Measurements from ENCODE around the gene EPS8L2. TPM values are rescaled to one million over a fixed set of nuclear protein-coding genes. Genes with fewer than 3 reads are reported as not detected.

The EPS8L2 gene
- total and polyA plus RNA-seq, 2 of the 13 experiments (the other 11 are each of a cell fraction or from before 2014, with no cell fraction given): 89.3 to 416 TPM

DNA sequence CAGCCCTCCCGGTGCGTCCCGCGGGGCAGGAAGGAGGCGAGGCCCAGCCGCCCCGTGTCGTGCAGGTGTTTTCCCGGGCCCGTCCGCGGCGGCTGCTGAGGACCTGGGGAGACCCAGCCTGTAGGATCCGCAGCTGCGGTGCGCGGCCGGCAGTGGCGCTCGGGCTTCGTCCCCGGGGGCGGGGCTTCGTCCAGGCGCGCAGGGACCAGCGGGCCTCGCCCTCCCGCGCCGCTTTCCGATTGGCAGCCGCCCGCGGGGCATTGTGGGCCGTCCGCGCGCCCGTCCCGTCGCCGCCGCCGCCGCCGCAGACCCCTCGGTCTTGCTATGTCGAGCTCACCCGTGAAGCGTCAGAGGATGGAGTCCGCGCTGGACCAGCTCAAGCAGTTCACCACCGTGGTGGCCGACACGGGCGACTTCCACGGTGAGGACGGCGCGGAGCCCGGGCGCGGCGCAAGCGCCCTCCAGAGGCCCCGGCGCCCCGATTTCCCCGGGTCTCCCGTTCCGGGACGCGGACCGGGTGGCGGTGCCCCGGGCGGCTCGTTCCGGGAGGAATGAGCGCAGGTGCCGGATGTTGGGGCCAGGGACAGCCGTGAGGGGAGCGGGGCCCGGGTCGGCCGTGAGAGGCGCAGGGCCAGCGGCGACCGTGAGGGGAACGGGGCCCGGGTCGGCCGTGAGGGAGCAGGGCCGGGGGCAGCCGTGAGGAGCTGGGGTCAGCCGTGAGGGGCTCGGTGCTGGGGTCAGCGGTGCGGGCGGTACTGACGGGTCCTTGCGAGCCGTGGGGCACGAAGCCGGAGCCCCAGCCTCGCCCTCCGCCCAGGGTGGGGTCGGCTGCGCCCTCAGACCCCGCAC, 41.4 kb downstream of the EPS8L2 start, which contains the start of gene TALDO1 (continued):
- TF ChIP-seq RNF219 (CRISPR knock-in tag; IDR thresholded peaks at IDR 0.05) (no peak), ZNF629 (CRISPR knock-in tag; conservative IDR thresholded peaks at IDR 0.05) (no peak), MEIS2 (CRISPR knock-in tag; IDR thresholded peaks at IDR 0.05) (0 out of 2 replicates have a peak, but pooled peaks have one; percentile 53), SP1 (IDR thresholded peaks at IDR 0.05) (no peak), SP1 (CRISPR knock-in tag; IDR thresholded peaks at IDR 0.05) (peak; percentile 59; the same call in 1 of the 2 replicates), NR1H2 (CRISPR knock-in tag; IDR thresholded peaks at IDR 0.05; ENCODE audit: borderline replicate concordance, low read depth) (no peak), ZNF674 (CRISPR knock-in tag; IDR thresholded peaks at IDR 0.05; ENCODE audit: low read depth) (no peak), ZNF546 (CRISPR knock-in tag; conservative IDR thresholded peaks at IDR 0.05) (0 out of 2 replicates have a peak, but pooled peaks have one; percentile 26), ZIK1 (CRISPR knock-in tag; IDR thresholded peaks at IDR 0.05; ENCODE audit: borderline replicate concordance, low read depth) (no peak), ZSCAN9 (CRISPR knock-in tag; IDR thresholded peaks at IDR 0.05; ENCODE audit: borderline replicate concordance) (no peak), SP5 (CRISPR knock-in tag; IDR thresholded peaks at IDR 0.05; ENCODE audit: borderline replicate concordance, low read depth) (no peak), ZNF510 (CRISPR knock-in tag; IDR thresholded peaks at IDR 0.05; ENCODE audit: low read depth) (0 out of 2 replicates have a peak, but pooled peaks have one; percentile 61), NR2C2 (CRISPR knock-in tag; IDR thresholded peaks at IDR 0.05; ENCODE audit: borderline replicate concordance) (peak; percentile 49; the same call in 1 of the 2 replicates), ZNF264 (CRISPR knock-in tag; IDR thresholded peaks at IDR 0.05) (no peak), ZNF768 (CRISPR knock-in tag; IDR thresholded peaks at IDR 0.05) (0 out of 2 replicates have a peak, but pooled peaks have one; percentile 13), FOXO1 (CRISPR knock-in tag; IDR thresholded peaks at IDR 0.05) (no peak), ZNF333 (CRISPR knock-in tag; IDR thresholded peaks at IDR 0.05; ENCODE audit: borderline replicate concordance) (0 out of 2 replicates have a peak, but pooled peaks have one; percentile 63)
- TF ChIP-seq, protein P1, sequence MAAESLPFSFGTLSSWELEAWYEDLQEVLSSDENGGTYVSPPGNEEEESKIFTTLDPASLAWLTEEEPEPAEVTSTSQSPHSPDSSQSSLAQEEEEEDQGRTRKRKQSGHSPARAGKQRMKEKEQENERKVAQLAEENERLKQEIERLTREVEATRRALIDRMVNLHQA (CRISPR knock-in tag; IDR thresholded peaks at IDR 0.05): no peak
- TF ChIP-seq, protein P2, sequence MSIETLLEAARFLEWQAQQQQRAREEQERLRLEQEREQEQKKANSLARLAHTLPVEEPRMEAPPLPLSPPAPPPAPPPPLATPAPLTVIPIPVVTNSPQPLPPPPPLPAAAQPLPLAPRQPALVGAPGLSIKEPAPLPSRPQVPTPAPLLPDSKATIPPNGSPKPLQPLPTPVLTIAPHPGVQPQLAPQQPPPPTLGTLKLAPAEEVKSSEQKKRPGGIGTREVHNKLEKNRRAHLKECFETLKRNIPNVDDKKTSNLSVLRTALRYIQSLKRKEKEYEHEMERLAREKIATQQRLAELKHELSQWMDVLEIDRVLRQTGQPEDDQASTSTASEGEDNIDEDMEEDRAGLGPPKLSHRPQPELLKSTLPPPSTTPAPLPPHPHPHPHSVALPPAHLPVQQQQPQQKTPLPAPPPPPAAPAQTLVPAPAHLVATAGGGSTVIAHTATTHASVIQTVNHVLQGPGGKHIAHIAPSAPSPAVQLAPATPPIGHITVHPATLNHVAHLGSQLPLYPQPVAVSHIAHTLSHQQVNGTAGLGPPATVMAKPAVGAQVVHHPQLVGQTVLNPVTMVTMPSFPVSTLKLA (IDR thresholded peaks at IDR 0.05): no peak
- TF ChIP-seq, protein P3, sequence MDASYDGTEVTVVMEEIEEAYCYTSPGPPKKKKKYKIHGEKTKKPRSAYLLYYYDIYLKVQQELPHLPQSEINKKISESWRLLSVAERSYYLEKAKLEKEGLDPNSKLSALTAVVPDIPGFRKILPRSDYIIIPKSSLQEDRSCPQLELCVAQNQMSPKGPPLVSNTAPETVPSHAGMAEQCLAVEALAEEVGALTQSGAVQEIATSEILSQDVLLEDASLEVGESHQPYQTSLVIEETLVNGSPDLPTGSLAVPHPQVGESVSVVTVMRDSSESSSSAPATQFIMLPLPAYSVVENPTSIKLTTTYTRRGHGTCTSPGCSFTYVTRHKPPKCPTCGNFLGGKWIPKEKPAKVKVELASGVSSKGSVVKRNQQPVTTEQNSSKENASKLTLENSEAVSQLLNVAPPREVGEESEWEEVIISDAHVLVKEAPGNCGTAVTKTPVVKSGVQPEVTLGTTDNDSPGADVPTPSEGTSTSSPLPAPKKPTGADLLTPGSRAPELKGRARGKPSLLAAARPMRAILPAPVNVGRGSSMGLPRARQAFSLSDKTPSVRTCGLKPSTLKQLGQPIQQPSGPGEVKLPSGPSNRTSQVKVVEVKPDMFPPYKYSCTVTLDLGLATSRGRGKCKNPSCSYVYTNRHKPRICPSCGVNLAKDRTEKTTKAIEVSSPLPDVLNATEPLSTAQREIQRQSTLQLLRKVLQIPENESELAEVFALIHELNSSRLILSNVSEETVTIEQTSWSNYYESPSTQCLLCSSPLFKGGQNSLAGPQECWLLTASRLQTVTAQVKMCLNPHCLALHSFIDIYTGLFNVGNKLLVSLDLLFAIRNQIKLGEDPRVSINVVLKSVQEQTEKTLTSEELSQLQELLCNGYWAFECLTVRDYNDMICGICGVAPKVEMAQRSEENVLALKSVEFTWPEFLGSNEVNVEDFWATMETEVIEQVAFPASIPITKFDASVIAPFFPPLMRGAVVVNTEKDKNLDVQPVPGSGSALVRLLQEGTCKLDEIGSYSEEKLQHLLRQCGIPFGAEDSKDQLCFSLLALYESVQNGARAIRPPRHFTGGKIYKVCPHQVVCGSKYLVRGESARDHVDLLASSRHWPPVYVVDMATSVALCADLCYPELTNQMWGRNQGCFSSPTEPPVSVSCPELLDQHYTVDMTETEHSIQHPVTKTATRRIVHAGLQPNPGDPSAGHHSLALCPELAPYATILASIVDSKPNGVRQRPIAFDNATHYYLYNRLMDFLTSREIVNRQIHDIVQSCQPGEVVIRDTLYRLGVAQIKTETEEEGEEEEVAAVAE (CRISPR knock-in tag; IDR thresholded peaks at IDR 0.05; ENCODE audit: borderline replicate concordance): no peak; the same call in 1 of the 2 replicates

Measured in HepG2 (cell line).